CD4-positive, alpha-beta memory T cell (primary cell): ENCODE data around the gene TRPM8. TPM values are rescaled to one million over a fixed set of nuclear protein-coding genes. Genes with fewer than 3 reads are reported as not detected.
"Not testable (repeated sequence)": the region's sequence is repeated elsewhere in the genome, so short reads cannot be mapped to it uniquely, and the experiment has no call there.

Source experiments
- CTCF ChIA-PET: fragments of 350-600 bp; sonication (Branson Sonifier 250); formaldehyde crosslinking; loops from one replicate; lab custom pipeline; 2021; ENCODE audit warnings: inconsistent platforms; ENCODE audit not compliant: partially characterized antibody; lab: Charles Lee
- POLR2A ChIA-PET: fragments of 350-600 bp; sonication (Branson Sonifier 250); formaldehyde crosslinking; loops from one replicate; lab custom pipeline; 2021; ENCODE audit not compliant: partially characterized antibody; lab: Charles Lee
- DNase-seq, 5 donors: peaks; one replicate each; pipeline versions ENCODE4 v3.0.0 to v3.0.0-alpha.2; 2020 to 2022; ENCODE audit warnings: mixed read lengths in 1 of 5
- H3K27ac ChIP-seq: one replicate; pipeline ENCODE4 v1.7.0; 2013; ENCODE audit warnings: low read depth, low read length
- H3K27me3 ChIP-seq: 2 replicates; pipeline ENCODE4 v1.7.0; 2013; ENCODE audit warnings: mild to moderate bottlenecking, low read length, moderate library complexity; ENCODE audit not compliant: insufficient read depth
- H3K36me3 ChIP-seq: 2 replicates; pipeline ENCODE4 v1.7.0; 2013; ENCODE audit warnings: mild to moderate bottlenecking, low read length, moderate library complexity; ENCODE audit not compliant: insufficient read depth
- H3K4me1 ChIP-seq: 2 replicates; pipeline ENCODE4 v1.7.0; 2013; ENCODE audit warnings: mild to moderate bottlenecking, low read length, moderate library complexity; ENCODE audit not compliant: insufficient read depth
- H3K4me3 ChIP-seq, 2 donors: one replicate each; pipeline ENCODE4 v1.7.0; 2013; ENCODE audit warnings: low read length in 2 of 2, mild to moderate bottlenecking in 1 of 2
- H3K9me3 ChIP-seq, 2 donors: one replicate each; pipeline ENCODE4 v1.7.0; 2013; ENCODE audit warnings: low read length in 2 of 2, control low read depth in 1 of 2; ENCODE audit not compliant: control insufficient read depth in 1 of 2
- H3K27ac Mint-ChIP-seq, 7 donors: one replicate each; pipeline ENCODE4 v1.8.0; 2020 to 2021; ENCODE audit warnings: mixed read lengths in 7 of 7, mild to moderate bottlenecking in 6 of 7, inconsistent platforms in 3 of 7, moderate library complexity in 3 of 7
- H3K27me3 Mint-ChIP-seq, 2 donors: one replicate each; pipeline ENCODE4 v1.8.0; 2020 to 2021; ENCODE audit warnings: mixed read lengths in 2 of 2
- H3K36me3 Mint-ChIP-seq, 2 donors: one replicate each; pipeline ENCODE4 v1.8.0; 2020 to 2021; ENCODE audit warnings: mixed read lengths in 2 of 2, inconsistent platforms in 1 of 2, mild to moderate bottlenecking in 1 of 2
- H3K4me1 Mint-ChIP-seq, 4 donors: one replicate each; pipeline ENCODE4 v1.8.0; 2020 to 2021; ENCODE audit warnings: mixed read lengths in 4 of 4, mild to moderate bottlenecking in 1 of 4
- H3K4me3 Mint-ChIP-seq, 8 donors: one replicate each; pipeline ENCODE4 v1.8.0; 2020 to 2021; ENCODE audit warnings: mixed read lengths in 8 of 8, mild to moderate bottlenecking in 7 of 8, moderate library complexity in 6 of 8, inconsistent platforms in 3 of 8
- H3K9me3 Mint-ChIP-seq, 8 donors: one replicate each; pipeline ENCODE4 v1.8.0; 2020 to 2021; ENCODE audit warnings: mixed read lengths in 8 of 8, mild to moderate bottlenecking in 5 of 8, inconsistent platforms in 3 of 8, moderate library complexity in 1 of 8
- intact Hi-C: fragments of 100-400 bp; cut with micrococcal nuclease; formaldehyde crosslinking; loops from one replicate; pipeline ENCODE4 v1.15.1; 2023
- polyA plus RNA-seq, 2 donors: library from polyadenylated mRNA; unstranded; fragments of 300-500 nt; fragmentation: Illumina TruSeq; gene quantifications; one replicate each; pipeline ENCODE4 v1.2.3, GENCODE V29; 2021
- total RNA-seq, 2 experiments: library from RNA; stranded (reverse); gene quantifications; one replicate each; pipeline ENCODE4 v1.2.3, GENCODE V29; 2021

Gene TRPM8
- total and polyA plus RNA-seq, 4 experiments from 2014 or later: not detected

DNA sequence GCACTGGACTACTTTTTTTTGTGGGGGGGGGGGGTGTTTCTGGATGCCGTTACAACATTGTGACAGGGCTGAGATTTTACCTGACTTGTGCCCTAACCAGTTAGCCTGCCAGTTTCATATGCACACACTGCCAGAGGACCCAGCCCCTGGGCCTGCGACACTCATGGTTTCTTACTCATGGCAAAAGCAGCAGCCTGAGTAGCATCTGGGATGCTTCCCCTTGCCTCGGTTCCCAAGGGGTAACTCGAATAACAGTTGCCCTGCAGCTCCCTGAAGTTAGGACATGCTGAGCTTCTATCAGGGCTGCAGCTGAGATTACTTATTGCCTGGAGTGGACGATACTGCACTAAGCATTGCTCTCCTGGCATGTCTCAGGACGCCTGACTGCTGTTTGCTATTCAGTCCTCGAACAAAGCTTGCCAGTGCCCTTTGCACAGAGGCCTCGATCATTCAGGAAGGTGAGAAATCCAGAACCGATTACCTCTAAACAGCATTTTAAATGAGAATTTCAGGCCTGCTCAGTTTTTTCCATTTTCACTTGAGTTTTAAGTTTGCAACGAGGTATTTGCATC, 47.9 kb downstream of the TRPM8 start:
- CTCF ChIA-PET: no interaction called here

DNA sequence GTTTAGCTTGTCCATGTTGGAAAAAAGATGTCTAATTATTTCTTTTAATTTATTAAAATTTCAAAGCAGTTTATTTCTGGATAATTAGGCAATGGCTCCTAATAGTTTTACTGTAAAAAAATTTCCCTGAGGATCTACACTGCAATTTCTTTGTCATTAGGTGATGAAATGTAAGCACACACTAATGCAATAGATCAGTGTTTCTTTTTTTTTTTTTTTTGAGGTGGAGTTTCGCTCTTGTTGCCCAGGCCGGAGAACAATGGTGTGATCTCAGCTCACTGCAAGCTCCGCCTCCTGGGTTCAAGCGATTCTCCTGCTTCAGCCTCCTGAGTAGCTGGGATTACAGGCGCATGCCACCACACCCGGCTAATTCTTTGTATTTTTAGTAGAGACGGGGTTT, 48.5 kb downstream of the TRPM8 start:
- intact Hi-C loops, H3K4me3 ChIP-seq, H3K36me3 ChIP-seq, H3K9me3 ChIP-seq, POLR2A ChIA-PET, H3K27me3 Mint-ChIP-seq, H3K4me3 Mint-ChIP-seq, H3K27ac ChIP-seq, DNase-seq, H3K36me3 Mint-ChIP-seq, H3K9me3 Mint-ChIP-seq, H3K27ac Mint-ChIP-seq, H3K27me3 ChIP-seq, CTCF ChIA-PET: not testable (repeated sequence)
- H3K4me1 ChIP-seq: peaks cover 11% of the 10 kb centered on the region
- H3K4me1 Mint-ChIP-seq: peaks cover 5 to 19% (median 11%) of the 10 kb centered on the region in 4 donors

More for the DNA sequence above, 47.9 kb downstream of the TRPM8 start:
- Histone ChIP-seq H3K4me1 (peaks cover 11% of the 10 kb centered on the region), H3K36me3 (no peaks in the 10 kb centered on the region), H3K4me3 (no peak overlapping the region), H3K27ac (no peak overlapping the region), H3K9me3 (no peaks in the 10 kb centered on the region), H3K27me3 (no peaks in the 10 kb centered on the region)
- Mint-ChIP-seq H3K27ac (no peak overlapping the region), H3K9me3 (no peaks in the 10 kb centered on the region), H3K4me1 (peaks cover 5 to 19% (median 11%) of the 10 kb centered on the region in 4 donors), H3K27me3 (peaks cover 0 to 2% of the 10 kb centered on the region in 2 donors), H3K36me3 (no peaks in the 10 kb centered on the region), H3K4me3 (no peak overlapping the region)
- intact Hi-C loops: no loop called here
- POLR2A ChIA-PET: no interaction called here
- DNase-seq: no peak

DNA sequence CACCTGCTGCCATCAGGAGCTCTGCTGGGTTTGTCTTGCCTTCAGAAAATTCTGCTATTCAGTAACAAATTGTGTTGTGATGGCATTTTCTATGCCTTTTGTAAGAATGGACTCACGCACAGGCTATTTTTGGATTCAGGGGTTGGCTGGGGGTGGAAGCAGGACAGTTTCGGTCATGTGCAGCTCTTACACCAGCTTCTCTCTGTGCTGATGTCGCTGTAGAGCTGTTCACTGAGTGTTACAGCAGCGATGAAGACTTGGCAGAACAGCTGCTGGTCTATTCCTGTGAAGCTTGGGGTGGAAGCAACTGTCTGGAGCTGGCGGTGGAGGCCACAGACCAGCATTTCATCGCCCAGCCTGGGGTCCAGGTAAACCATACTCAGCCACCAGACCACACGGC, 49.2 kb downstream of the TRPM8 start:
- POLR2A ChIA-PET: no interaction called here
- intact Hi-C loops: no loop called here
- no peaks in the 10 kb centered on the region for H3K36me3 ChIP-seq
- H3K27ac ChIP-seq: no peak overlapping the region
- H3K27ac Mint-ChIP-seq: no peak overlapping the region
- peaks cover 11% of the 10 kb centered on the region for H3K4me1 ChIP-seq
- peaks cover 5 to 19% (median 11%) of the 10 kb centered on the region in 4 donors for H3K4me1 Mint-ChIP-seq
- no peak overlapping the region for H3K4me3 ChIP-seq
- no peaks in the 10 kb centered on the region for H3K27me3 ChIP-seq
- CTCF ChIA-PET: interaction anchor here (1.2 kb wide), 1 partner anchor 8 kb away, joined by 3 read pairs; no protein-coding TSS in a partner anchor
- no peak for DNase-seq
- no peaks in the 10 kb centered on the region for H3K9me3 Mint-ChIP-seq
- H3K9me3 ChIP-seq: no peaks in the 10 kb centered on the region
- peak overlapping the region in 1 of 8 donors; percentile 34 for H3K4me3 Mint-ChIP-seq
- H3K36me3 Mint-ChIP-seq: no peaks in the 10 kb centered on the region
- H3K27me3 Mint-ChIP-seq: peaks cover 0 to 1% of the 10 kb centered on the region in 2 donors

DNA sequence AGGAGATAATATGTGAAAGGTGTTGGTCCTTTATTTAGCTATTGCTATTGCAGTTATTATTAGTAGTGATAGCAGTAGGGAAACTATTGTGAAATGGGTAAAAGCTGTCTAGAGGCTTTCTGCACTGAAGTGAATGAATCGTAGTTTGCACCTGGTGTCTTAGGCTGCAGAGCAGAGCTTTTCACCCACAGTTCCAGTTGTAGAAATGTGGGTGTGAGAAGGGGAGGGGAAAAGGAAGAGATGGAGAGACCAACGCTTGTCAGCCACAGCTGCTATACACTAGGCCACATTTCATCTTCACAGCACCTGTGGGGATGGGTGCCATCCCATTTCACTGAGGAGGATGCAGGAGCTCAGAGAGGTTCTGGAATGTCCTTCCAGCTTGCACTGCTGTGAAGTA, 50.0 kb downstream of the TRPM8 start:
- H3K4me3 ChIP-seq: no peak overlapping the region
- no peaks in the 10 kb centered on the region for H3K27me3 ChIP-seq
- no peaks in the 10 kb centered on the region for H3K9me3 ChIP-seq
- H3K4me1 ChIP-seq: peaks cover 11% of the 10 kb centered on the region
- no peak overlapping the region for H3K27ac ChIP-seq
- Mint-ChIP-seq H3K27me3 (peaks cover 0 to 1% of the 10 kb centered on the region in 2 donors), H3K27ac (no peak overlapping the region), H3K4me3 (no peak overlapping the region), H3K4me1 (peaks cover 5 to 19% (median 11%) of the 10 kb centered on the region in 4 donors), H3K9me3 (no peaks in the 10 kb centered on the region), H3K36me3 (no peaks in the 10 kb centered on the region)
- DNase-seq: no peak
- ChIA-PET POLR2A (no interaction called here), CTCF (interaction anchor here (1.2 kb wide), 1 partner anchor 9 kb away, joined by 3 read pairs; no protein-coding TSS in a partner anchor)
- intact Hi-C loops: no loop called here
- no peaks in the 10 kb centered on the region for H3K36me3 ChIP-seq

DNA sequence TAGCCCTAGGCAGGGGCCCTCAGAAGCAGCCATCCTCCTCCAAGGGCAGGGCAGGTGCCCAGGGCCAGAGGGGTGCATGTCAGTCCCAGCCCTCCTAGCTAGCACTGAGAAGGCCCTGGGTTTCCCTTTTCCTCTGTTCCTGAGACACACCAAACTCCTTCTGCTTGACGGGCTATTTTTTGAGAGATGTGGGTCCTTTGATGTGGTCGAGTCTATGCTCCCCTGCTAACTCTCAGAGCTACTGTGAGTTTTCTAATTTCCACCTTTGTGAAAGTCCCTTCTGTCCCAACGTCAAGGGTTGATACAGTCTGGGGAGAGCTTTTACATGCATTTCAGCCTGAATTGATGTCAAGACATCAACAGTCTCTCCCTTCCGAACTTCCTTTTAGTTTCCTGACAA, 51.4 kb downstream of the TRPM8 start:
- Mint-ChIP-seq H3K4me1 (peaks cover 5 to 19% (median 11%) of the 10 kb centered on the region in 4 donors), H3K27ac (peak overlapping the region in 4 of 7 donors; percentile 3 to 46 (median 28)), H3K4me3 (peak overlapping the region in 1 of 8 donors; percentile 29), H3K36me3 (no peaks in the 10 kb centered on the region), H3K9me3 (no peaks in the 10 kb centered on the region), H3K27me3 (peaks cover 0 to 1% of the 10 kb centered on the region in 2 donors)
- H3K9me3 ChIP-seq: no peaks in the 10 kb centered on the region
- no peaks in the 10 kb centered on the region for H3K36me3 ChIP-seq
- peaks cover 11% of the 10 kb centered on the region for H3K4me1 ChIP-seq
- POLR2A ChIA-PET: no interaction called here
- DNase-seq: peak in 3 of 5 donors; percentile 6 to 40 (median 14)
- no peak overlapping the region for H3K27ac ChIP-seq
- CTCF ChIA-PET: no interaction called here
- intact Hi-C loops: no loop called here
- H3K27me3 ChIP-seq: no peaks in the 10 kb centered on the region
- H3K4me3 ChIP-seq: no peak overlapping the region

DNA sequence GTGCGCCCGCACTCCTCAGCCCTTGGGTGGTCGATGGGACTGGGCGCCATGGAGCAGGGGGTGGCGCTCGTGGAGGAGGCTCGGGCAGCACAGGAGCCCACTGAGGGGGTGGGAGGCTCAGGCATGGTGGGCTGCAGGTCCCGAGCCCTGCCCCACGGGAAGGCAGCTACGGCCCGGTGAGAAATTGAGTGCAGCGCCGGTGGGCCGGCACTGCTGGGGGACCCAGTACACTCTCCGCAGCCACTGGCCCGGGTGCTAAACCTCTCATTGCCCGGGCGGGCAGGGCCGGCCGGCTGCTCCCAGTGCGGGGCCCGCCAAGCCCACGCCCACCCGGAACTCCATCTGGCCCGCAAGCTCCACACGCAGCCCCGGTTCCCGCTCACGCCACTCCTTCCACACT, 55.3 kb downstream of the TRPM8 start:
- H3K9me3 ChIP-seq, H3K36me3 Mint-ChIP-seq, H3K27me3 Mint-ChIP-seq, H3K4me3 Mint-ChIP-seq, DNase-seq, H3K36me3 ChIP-seq, POLR2A ChIA-PET, H3K27me3 ChIP-seq, H3K27ac ChIP-seq, H3K4me3 ChIP-seq, H3K9me3 Mint-ChIP-seq, H3K27ac Mint-ChIP-seq, intact Hi-C loops: not testable (repeated sequence)
- CTCF ChIA-PET: interaction anchor here (0.9 to 4.3 kb wide), 2 partner anchors 129 to 573 kb away, joined by 3 to 29 read pairs; no protein-coding TSS in a partner anchor
- peaks cover 22% of the 10 kb centered on the region for H3K4me1 ChIP-seq
- H3K4me1 Mint-ChIP-seq: peaks cover 15 to 24% (median 21%) of the 10 kb centered on the region in 4 donors

DNA sequence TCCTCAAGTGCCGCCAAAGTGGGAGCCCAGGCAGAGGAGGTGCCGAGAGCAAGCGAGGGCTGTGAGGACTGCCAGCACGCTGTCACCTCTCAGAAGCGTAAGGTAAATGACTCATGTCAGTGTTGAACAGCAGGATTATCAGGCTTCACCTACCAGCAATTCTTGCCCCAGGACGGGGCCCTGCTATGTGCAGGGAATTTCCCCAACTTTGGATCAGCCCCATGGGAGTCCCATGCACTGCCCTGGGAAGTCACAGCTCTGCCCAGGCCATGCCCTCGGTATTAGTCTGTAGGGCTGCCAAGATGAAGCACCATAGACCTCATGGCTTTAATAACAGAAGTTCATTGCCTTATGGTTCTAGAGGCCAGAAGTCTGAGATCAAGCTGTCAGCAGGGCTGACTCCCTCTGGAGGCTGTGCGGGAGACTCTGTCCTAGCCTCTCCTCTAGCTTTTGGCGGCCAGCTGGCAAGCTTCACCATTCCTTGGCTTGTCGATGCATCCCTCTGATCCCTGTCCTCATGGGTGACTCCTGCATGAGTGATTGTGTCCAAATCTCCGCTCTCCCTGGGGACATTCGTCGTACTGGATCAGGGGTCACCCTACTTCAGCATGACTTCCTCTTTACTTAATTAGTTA, 55.9 kb downstream of the TRPM8 start:
- Histone ChIP-seq H3K4me3 (no peak overlapping the region), H3K36me3 (no peaks in the 10 kb centered on the region), H3K27ac (no peak overlapping the region), H3K27me3 (no peaks in the 10 kb centered on the region), H3K9me3 (no peaks in the 10 kb centered on the region), H3K4me1 (peaks cover 28% of the 10 kb centered on the region)
- Mint-ChIP-seq H3K4me1 (peaks cover 18 to 26% (median 22%) of the 10 kb centered on the region in 4 donors), H3K27me3 (peaks cover 0 to 1% of the 10 kb centered on the region in 2 donors), H3K9me3 (peaks cover 0 to 2% (median 0%) of the 10 kb centered on the region in 8 donors), H3K4me3 (no peak overlapping the region), H3K36me3 (no peaks in the 10 kb centered on the region), H3K27ac (no peak overlapping the region)
- no peak for DNase-seq
- ChIA-PET CTCF (interaction anchor here (3.8 to 4.3 kb wide), 2 partner anchors 128 to 529 kb away, joined by 29 to 40 read pairs; no protein-coding TSS in a partner anchor), POLR2A (no interaction called here)
- intact Hi-C loops: no loop called here
